Iris pigment epithelial cell (primary cell): ENCODE data around the gene MRC1.
"Not testable (repeated sequence)": the region's sequence is repeated elsewhere in the genome, so short reads cannot be mapped to it uniquely, and the experiment has no call there.

Experiments
- DNase-seq: peaks from one replicate; pipeline ENCODE4 v3.0.0-alpha.2; 2011; ENCODE audit warnings: low read depth

The MRC1 gene

GRCh38 chr10:17906002-17906401 is 96.9 kb downstream of the MRC1 start:
- no peak for DNase-seq

GRCh38 chr10:17907641-17908040 is 98.5 kb downstream of the MRC1 start:
- DNase-seq, result no peak

GRCh38 chr10:17910125-17910789 is 101.1 kb downstream of the MRC1 start:
- peak; percentile 66 for DNase-seq

GRCh38 chr10:17912754-17913153 is 103.6 kb downstream of the MRC1 start:
- no peak for DNase-seq

GRCh38 chr10:17913604-17914003 is 104.5 kb downstream of the MRC1 start:
- no peak for DNase-seq

GRCh38 chr10:17914169-17915045 is 105.3 kb downstream of the MRC1 start:
- no peak for DNase-seq

- peak; percentile 3 for DNase-seq
These were observed 106.0 kb downstream of the MRC1 start for GRCh38 chr10:17915181-17915580.

GRCh38 chr10:17918187-17918903 is 109.2 kb downstream of the MRC1 start:
- DNase-seq, result no peak

- no peak for DNase-seq
These were observed 112.2 kb downstream of the MRC1 start for GRCh38 chr10:17921378-17921777.

- peak; percentile 80 for DNase-seq
These were observed 114.6 kb downstream of the MRC1 start for GRCh38 chr10:17923728-17924127.

GRCh38 chr10:17943033-17943745 is 134.0 kb downstream of the MRC1 start:
- no peak for DNase-seq

GRCh38 chr10:17950269-17950668 is 141.1 kb downstream of the MRC1 start:
- not testable (repeated sequence) for DNase-seq

- DNase-seq, result no peak
These were observed 141.6 kb downstream of the MRC1 start for GRCh38 chr10:17950726-17951125.

GRCh38 chr10:17951868-17952371 is 142.8 kb downstream of the MRC1 start, which contains the start of gene SLC39A12:
Gene SLC39A12 (plus strand): TSS chr10:17951918. CDS start chr10:17953277, 1,359 bp downstream.
- peak; percentile 52 for DNase-seq

GRCh38 chr10:17954372-17954771 is 145.2 kb downstream of the MRC1 start:
- not testable (repeated sequence) for DNase-seq

GRCh38 chr10:17954861-17955260 is 145.7 kb downstream of the MRC1 start:
- DNase-seq, result no peak

- no peak for DNase-seq
These were observed 148.9 kb downstream of the MRC1 start for GRCh38 chr10:17958049-17958448.

GRCh38 chr10:17959870-17960269 is 150.7 kb downstream of the MRC1 start:
- DNase-seq, result no peak
